GM12801 (cell line): ENCODE results near the gene ANKS1B.

ENCODE experiments used
- TF ChIP-seq, protein P1 (sequence below): IDR thresholded peaks from one replicate; pipeline ENCODE4 v1.5.1; 2011; ENCODE audit warnings: control low read depth; ENCODE audit not compliant: insufficient read length; ENCODE audit errors: extremely low read depth

ANKS1B gene

GRCh38 chr12:98751580-98752115 is 1233.1 kb downstream of the ANKS1B start:
- TF ChIP-seq, protein P1, sequence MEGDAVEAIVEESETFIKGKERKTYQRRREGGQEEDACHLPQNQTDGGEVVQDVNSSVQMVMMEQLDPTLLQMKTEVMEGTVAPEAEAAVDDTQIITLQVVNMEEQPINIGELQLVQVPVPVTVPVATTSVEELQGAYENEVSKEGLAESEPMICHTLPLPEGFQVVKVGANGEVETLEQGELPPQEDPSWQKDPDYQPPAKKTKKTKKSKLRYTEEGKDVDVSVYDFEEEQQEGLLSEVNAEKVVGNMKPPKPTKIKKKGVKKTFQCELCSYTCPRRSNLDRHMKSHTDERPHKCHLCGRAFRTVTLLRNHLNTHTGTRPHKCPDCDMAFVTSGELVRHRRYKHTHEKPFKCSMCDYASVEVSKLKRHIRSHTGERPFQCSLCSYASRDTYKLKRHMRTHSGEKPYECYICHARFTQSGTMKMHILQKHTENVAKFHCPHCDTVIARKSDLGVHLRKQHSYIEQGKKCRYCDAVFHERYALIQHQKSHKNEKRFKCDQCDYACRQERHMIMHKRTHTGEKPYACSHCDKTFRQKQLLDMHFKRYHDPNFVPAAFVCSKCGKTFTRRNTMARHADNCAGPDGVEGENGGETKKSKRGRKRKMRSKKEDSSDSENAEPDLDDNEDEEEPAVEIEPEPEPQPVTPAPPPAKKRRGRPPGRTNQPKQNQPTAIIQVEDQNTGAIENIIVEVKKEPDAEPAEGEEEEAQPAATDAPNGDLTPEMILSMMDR: no peak

- TF ChIP-seq, protein P1: no peak
Measured at GRCh38 chr12:98750511-98750910, 1234.2 kb downstream of the ANKS1B start.

- TF ChIP-seq, protein P1: no peak
Measured at GRCh38 chr12:98748463-98748862, 1236.3 kb downstream of the ANKS1B start.

DNA sequence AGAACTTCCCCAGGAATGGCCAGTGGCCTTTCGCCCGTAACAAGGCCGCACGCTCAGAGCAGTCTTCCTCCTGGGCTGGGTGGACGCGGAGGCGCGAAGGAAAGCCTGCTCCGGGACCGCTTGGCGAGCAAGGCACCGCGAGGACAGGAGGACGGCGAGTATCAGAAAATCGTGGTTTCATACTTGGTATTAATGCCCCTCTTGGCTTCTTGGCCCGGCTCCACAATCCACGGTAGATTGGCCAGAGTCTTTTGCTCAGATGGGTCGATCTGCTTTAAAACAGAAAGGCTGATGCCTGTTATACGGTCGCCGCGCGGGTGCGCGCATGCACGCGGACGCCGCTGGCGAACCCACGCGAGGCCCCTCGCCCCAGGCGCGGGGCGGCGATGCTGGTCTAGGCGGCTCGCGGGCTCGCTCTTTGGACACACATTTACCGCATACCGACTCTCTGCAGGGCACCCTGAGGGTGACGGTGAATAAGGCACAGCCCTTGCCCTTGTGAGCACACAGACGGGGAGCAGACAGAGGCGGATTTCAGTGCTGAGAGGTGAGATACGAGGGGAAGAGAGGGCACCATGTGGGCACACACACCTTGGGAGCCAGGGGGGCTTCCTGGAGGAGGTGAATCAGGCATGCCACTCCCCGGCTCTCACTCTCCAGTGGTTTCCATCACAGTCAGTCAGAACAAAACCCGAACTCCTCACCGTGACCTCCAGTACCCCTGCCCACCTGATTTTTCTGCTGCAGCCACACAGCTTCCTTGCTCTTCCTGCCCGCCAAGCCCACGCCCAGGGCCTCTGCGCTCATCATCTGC is 1239.0 kb downstream of the ANKS1B start:
- TF ChIP-seq, protein P1: no peak

- TF ChIP-seq, protein P1: no peak
Measured at GRCh38 chr12:98744680-98745079, 1240.1 kb downstream of the ANKS1B start.

DNA sequence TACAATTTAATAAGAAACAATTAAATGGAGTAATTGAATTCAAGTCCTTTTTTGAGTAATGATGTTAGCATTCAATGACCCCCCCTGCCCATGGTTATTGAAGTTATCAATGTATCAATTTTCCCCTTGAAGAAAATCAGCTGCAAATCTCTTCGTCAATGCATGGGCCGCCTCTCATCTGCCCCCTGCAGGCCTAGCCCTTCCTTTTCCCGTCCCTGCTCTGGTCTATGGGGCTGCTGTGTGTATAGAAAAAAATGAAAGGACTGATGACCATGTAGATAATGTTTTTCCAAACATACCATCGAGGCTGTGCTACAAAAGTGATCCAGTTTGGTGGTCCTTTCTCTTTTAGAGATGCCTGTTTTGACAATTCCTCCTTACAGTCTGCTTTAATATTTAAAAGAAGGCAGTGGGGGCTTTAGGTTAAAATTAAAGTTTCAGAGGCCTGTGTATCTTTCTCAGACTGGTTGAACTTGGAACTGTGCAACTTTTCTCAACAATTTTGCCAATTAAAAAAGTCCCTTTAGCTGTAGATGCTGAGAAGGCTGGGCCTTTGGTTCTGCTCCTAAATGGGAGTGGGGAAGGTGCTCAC is 1241.3 kb downstream of the ANKS1B start:
- TF ChIP-seq, protein P1: peak; percentile 35

DNA sequence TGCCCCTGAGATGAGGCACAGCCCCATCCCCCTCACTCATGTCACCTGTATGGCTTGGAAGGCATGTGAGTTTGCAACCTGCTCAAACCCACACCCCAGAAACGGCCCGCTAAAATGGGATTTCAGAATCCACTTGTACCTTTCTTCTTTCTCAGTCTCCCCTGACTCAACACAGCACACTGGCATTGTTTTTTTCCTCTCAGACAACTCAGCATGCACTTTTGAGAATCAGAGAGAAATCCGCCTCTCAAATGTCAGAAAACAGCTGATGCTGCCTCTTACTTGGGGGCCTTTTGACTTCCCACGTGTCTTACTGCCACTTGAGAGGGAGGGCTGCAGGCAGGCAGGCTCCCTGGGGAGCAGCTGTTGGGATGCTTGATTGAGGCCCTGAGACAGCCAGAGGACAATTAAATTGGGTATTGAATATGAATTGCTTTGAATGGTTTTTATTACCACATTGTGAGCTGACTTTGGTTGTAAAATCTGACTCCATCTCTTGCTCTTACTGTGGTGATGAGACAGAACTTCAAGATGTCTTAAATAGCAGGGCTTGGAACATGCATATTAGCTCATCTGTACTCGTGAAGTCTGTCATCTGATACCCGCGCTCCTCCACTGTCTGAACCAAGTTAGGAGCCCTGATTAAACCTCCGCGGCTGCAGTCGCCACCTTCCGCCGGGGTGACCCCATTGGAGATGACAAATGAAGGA is 1243.0 kb downstream of the ANKS1B start:
- TF ChIP-seq, protein P1: no peak
